Thyroid gland (tissue), 4 donors: ENCODE measurements around the gene ITLN1. TPM values are rescaled to one million over a fixed set of nuclear protein-coding genes. Genes with fewer than 3 reads are reported as not detected.
A peak's percentile ranks its signal among the peaks of the same experiment; 100 is the strongest.

ENCODE experiments used
- DNase-seq, 2 donors: peaks; one replicate each; pipeline ENCODE4 v3.0.0-alpha.2; 2019
- H3K27ac ChIP-seq, 3 donors: fragments of 200-600 bp; sonication (generic); 1 replicate in 2 of 3; 2 replicates in 1 of 3; pipeline ENCODE4 v1.5.1; 2016 to 2019; ENCODE audit warnings: mild to moderate bottlenecking in 1 of 3, moderate library complexity in 1 of 3
- H3K27me3 ChIP-seq: fragments of 200-600 bp; sonication (generic); one replicate; pipeline ENCODE4 v1.5.1; 2019
- H3K36me3 ChIP-seq, 2 donors: fragments of 200-600 bp; sonication (generic); one replicate each; pipeline ENCODE4 v1.5.1; 2016 to 2019
- H3K4me1 ChIP-seq, 2 donors: fragments of 200-600 bp; sonication (generic); one replicate each; pipeline ENCODE4 v1.5.1; 2017 to 2019
- H3K4me3 ChIP-seq, 3 donors: fragments of 200-600 bp; sonication (generic); replicated peaks in 1 of 3; 1 replicate in 2 of 3; 2 replicates in 1 of 3; pipeline ENCODE4 v1.5.1; 2016; ENCODE audit warnings: mild to moderate bottlenecking in 1 of 3
- H3K9me3 ChIP-seq: fragments of 200-600 bp; sonication (generic); one replicate; pipeline ENCODE4 v1.5.1; 2017
- POLR2A ChIP-seq, 2 donors: fragments of 450-650 bp; IDR thresholded peaks; one replicate each; pipeline ENCODE4 v1.6.1; 2017; ENCODE audit warnings: antibody characterized with exemption in 2 of 2, mild to moderate bottlenecking in 2 of 2, moderate library complexity in 1 of 2
- WGBS, 2 donors: methylation state at CpG; one replicate each; pipeline ENCODE4 v1.1.5; 2017; 5-methylcytosine and 5-hydroxymethylcytosine counted together
- intact Hi-C: fragments of 100-400 bp; cut with DNase I; formaldehyde crosslinking; loops from one replicate; pipeline ENCODE4 v1.15.1; 2023
- total RNA-seq, 4 donors: library from RNA; depleted of rRNA; stranded (reverse); fragments of >200 nt; gene quantifications; one replicate each; pipeline ENCODE4 v1.2.3, GENCODE V29; 2016
- TF ChIP-seq, protein P1 (sequence below), 6 experiments: fragments of 200-600 bp in 3 of 6; fragments of 450-650 bp in 3 of 6; sonication (generic) in 3 of 6; IDR thresholded peaks; one replicate each; pipeline ENCODE4 v1.5.1; 2016 to 2019; ENCODE audit warnings: antibody characterized with exemption in 6 of 6, mild to moderate bottlenecking in 2 of 6, inconsistent platforms in 1 of 6, moderate library complexity in 1 of 6

ITLN1 gene
- total RNA-seq, 4 donors from 2014 or later, result not detected

- H3K36me3 ChIP-seq, result no peaks in the 10 kb centered on the region
- WGBS, 2 donors, result 88 to 93% methylated on average over 12 of the region's 12 CpGs
- DNase-seq, result no peak
- H3K4me1 ChIP-seq, result no peaks in the 10 kb centered on the region
- H3K27me3 ChIP-seq, result no peaks in the 10 kb centered on the region
- TF ChIP-seq POLR2A (IDR thresholded peaks at IDR 0.05), result no peak
- TF ChIP-seq, protein P1, sequence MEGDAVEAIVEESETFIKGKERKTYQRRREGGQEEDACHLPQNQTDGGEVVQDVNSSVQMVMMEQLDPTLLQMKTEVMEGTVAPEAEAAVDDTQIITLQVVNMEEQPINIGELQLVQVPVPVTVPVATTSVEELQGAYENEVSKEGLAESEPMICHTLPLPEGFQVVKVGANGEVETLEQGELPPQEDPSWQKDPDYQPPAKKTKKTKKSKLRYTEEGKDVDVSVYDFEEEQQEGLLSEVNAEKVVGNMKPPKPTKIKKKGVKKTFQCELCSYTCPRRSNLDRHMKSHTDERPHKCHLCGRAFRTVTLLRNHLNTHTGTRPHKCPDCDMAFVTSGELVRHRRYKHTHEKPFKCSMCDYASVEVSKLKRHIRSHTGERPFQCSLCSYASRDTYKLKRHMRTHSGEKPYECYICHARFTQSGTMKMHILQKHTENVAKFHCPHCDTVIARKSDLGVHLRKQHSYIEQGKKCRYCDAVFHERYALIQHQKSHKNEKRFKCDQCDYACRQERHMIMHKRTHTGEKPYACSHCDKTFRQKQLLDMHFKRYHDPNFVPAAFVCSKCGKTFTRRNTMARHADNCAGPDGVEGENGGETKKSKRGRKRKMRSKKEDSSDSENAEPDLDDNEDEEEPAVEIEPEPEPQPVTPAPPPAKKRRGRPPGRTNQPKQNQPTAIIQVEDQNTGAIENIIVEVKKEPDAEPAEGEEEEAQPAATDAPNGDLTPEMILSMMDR (IDR thresholded peaks at IDR 0.05), result no peak
- intact Hi-C loops, result no loop called here
- H3K9me3 ChIP-seq, result no peaks in the 10 kb centered on the region
- no peak overlapping the region for H3K4me3 ChIP-seq
- no peak overlapping the region for H3K27ac ChIP-seq
Observed at GRCh38 chr1:160844447-160845232, 40.3 kb downstream of the ITLN1 start.

DNA sequence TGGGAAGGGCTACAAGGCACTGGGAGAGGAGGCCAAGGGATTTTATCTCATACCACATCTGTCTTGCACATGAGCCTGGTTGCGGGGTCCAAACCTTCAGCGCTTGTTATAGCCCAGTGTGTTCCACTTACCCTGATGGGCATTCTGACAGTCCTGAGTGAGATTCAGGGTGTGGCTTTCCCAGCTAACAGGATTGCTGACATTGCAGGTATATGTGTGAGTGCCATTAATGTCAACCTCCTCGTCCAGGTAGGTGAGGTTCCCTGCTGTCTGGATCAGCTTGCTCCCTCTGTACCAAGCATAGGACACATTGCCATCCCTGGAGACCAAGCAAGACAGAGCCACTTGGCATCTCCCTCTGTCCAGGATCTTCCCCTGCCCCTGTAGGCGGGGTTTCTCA is 43.9 kb downstream of the ITLN1 start:
- Histone ChIP-seq H3K4me3 (no peak overlapping the region), H3K27me3 (no peaks in the 10 kb centered on the region), H3K36me3 (no peaks in the 10 kb centered on the region), H3K4me1 (peaks cover 0 to 6% of the 10 kb centered on the region in 2 donors), H3K27ac (no peak overlapping the region), H3K9me3 (no peaks in the 10 kb centered on the region)
- 89% methylated on average over 3 to 4 of the region's 4 CpGs for WGBS, 2 donors
- TF ChIP-seq, protein P1 (IDR thresholded peaks at IDR 0.05), result no peak
- no peak for TF ChIP-seq POLR2A (IDR thresholded peaks at IDR 0.05)
- DNase-seq, result no peak
- intact Hi-C loops, result no loop called here

- intact Hi-C loops, result loop anchor here (10.0 kb wide), 1 partner anchor 255 kb away; the partner anchor contains the start of gene KLHDC9
- WGBS, 2 donors, result 86 to 88% methylated on average over 2 of the region's 2 CpGs
- H3K9me3 ChIP-seq, result no peaks in the 10 kb centered on the region
Observed at GRCh38 chr1:160839746-160840145, 45.2 kb downstream of the ITLN1 start.

DNA sequence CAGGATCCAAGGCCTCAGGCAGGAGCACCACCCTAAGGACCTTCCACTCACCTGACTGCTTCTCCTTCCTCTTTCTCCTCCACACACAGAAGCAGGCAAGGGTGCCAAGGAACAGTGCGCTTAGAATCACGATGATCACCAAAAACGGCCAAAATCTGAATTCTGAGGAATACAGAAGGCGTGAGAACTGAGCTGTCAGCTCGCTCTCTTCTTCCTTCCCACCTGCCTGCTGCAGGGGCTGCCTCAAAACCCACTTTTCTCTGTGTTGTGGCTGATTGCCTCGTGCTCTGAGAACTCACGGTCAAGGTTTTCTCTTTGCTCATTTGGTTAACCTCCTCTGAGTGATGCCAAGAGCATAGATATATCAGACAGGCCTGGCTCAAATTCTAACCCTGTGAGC is 46.1 kb downstream of the ITLN1 start:
- DNase-seq, result no peak
- peaks cover 0 to 6% of the 10 kb centered on the region in 2 donors for H3K4me1 ChIP-seq
- no peaks in the 10 kb centered on the region for H3K27me3 ChIP-seq
- H3K9me3 ChIP-seq, result no peaks in the 10 kb centered on the region
- no peak overlapping the region for H3K4me3 ChIP-seq
- H3K36me3 ChIP-seq, result no peaks in the 10 kb centered on the region
- no peak overlapping the region for H3K27ac ChIP-seq
- intact Hi-C loops, result loop anchor here (10.0 kb wide), 1 partner anchor 256 kb away; the partner anchor contains the start of gene KLHDC9
- no peak for TF ChIP-seq POLR2A (IDR thresholded peaks at IDR 0.05)
- TF ChIP-seq, protein P1 (IDR thresholded peaks at IDR 0.05), result no peak
- WGBS, 2 donors, result 88 to 93% methylated on average over 7 of the region's 7 CpGs

More at GRCh38 chr1:160839746-160840145, 45.2 kb downstream of the ITLN1 start:
- no peaks in the 10 kb centered on the region for H3K36me3 ChIP-seq
- DNase-seq, result no peak
- H3K4me3 ChIP-seq, result no peak overlapping the region
- peaks cover 0 to 6% of the 10 kb centered on the region in 2 donors for H3K4me1 ChIP-seq
- TF ChIP-seq POLR2A (IDR thresholded peaks at IDR 0.05), result no peak
- TF ChIP-seq, protein P1 (IDR thresholded peaks at IDR 0.05), result no peak
- H3K27ac ChIP-seq, result no peak overlapping the region
- H3K27me3 ChIP-seq, result no peaks in the 10 kb centered on the region

DNA sequence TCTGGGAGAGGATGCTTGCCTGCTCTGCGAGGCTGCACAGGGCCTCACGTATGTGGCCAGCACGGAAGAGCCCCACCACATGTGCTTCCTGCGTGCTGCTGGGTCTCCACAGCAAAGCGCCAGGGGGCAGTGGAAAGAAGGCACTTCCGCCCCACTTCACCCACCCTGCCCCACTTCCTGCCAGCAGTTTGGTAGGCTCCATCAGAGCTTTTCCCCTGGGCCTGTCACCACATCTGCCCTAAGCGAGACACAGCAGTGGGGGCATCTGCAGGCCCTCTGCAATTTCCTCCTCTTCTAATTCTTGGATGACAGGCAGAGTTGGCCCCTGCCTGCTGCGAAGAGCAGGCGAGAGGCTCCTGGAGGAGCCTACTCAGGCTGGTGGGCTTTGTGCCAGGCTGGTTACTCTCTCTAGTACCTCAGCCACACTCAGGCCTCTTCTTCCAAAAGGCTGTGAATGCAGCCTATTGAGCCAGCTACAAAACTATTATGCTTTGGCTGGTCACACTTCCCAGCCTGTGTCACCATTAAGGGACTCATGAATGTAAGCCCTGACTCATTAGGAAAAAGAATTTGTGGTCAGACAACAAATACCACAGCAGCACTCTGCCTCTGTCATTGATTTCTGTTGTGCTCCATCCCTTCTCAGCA is 47.3 kb downstream of the ITLN1 start:
- no peak overlapping the region for H3K27ac ChIP-seq
- intact Hi-C loops, result loop anchor here (10.0 kb wide), 1 partner anchor 257 kb away; the partner anchor contains the start of gene KLHDC9
- TF ChIP-seq, protein P1 (IDR thresholded peaks at IDR 0.05), result no peak
- no peak for TF ChIP-seq POLR2A (IDR thresholded peaks at IDR 0.05)

More for the DNA sequence above, 47.3 kb downstream of the ITLN1 start:
- Histone ChIP-seq H3K36me3 (no peaks in the 10 kb centered on the region), H3K27me3 (no peaks in the 10 kb centered on the region), H3K9me3 (no peaks in the 10 kb centered on the region), H3K4me3 (no peak overlapping the region), H3K4me1 (peaks cover 0 to 6% of the 10 kb centered on the region in 2 donors)
- WGBS, 2 donors, result 59% methylated on average over 9 of the region's 9 CpGs
- peak; percentile 46 to 83 for DNase-seq
